ENCODE data around the gene LSAMP.
"Not testable (repeated sequence)": the region's sequence is repeated elsewhere in the genome, so short reads cannot be mapped to it uniquely, and the experiment has no call there.

LSAMP gene

DNA sequence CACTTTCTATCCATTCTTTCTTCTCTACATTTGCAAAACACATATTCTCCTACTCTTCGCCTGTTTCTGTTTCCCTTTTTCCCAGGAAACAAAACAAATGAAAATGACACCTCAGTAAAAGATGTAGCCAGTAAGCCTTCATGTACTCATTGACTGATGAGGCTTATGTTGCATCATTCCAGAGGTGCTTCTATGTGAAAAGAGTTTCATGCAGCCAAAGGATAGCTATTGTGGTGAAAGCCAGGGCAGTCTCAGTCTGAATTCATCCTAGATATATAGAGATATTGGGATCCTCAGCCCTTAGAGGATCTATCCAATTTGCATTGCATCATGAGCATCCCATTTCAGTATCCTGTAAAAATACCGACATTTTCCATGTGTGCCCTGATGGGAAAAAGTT, 554.7 kb downstream of the LSAMP start:
- no peak for DNase-seq (ENCODE audit: low spot score)

DNA sequence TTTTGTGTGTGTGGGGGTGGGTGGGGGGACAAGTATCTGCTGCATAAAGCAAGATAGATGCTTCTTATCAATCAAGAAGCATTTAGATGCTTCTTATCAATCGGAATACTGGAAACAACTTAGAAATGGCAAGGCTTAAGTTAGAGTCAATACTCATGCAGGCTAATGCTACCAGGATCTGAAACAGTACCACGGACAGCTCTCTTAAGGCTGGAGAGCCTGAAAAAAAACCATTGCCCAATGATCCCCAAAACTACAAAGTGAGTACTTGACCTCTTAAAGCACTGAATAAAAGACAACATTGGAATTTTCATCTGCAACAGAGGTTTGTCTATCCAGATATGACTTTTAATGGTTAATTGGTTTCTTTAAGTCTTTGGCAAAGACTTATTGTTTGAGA, 559.7 kb downstream of the LSAMP start:
- DNase-seq (ENCODE audit: low spot score) = no peak

DNA sequence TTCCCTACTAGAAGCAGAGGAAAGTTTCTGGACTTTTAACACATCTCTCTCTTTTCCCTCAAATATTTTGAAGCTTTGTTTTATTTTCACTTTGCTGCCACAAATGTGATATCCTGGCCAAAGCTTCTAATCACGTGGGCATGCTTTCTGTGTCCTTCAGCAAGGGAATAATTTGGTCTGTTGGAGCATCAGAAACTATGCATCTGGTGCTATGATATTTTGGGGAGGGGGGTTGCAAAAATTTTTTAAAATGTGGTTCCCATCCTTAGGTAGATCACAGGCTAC, 567.7 kb downstream of the LSAMP start:
- peak; percentile 39 for DNase-seq (ENCODE audit: low spot score)

DNA sequence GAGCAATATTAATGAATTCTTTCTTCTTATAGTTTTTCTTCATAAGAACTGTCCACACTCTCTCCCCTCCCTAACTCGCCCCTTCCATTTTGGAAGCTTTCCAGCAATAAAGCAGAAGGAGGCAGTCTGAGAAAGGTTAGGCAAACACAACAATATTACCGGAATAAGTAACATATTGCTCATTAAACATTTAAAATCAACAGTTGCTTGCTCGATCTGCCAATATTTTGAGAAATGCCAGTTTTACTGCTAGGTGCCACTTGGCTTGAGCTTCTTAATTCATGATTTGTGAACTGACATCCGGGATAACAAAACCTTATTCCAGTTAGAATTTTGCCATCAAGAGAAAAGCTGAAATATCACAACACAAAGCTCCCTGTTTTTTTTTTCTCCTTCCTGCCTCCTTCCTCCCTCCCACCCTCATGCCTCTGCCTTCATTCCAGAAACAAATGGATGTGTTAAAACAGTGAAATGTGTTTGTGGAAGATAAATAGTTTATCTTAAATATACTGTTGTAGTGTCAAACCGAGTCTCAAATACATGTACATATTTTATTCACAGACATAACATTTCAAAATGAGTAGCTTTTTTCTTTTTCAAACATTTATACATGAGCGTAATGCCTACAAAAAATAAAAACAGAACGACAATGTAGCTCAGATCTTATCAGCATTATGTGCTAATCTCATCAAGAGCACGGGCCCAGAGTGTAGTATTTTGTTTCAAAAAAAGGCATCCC, 568.2 kb downstream of the LSAMP start:
- no peak for DNase-seq (ENCODE audit: low spot score)

DNA sequence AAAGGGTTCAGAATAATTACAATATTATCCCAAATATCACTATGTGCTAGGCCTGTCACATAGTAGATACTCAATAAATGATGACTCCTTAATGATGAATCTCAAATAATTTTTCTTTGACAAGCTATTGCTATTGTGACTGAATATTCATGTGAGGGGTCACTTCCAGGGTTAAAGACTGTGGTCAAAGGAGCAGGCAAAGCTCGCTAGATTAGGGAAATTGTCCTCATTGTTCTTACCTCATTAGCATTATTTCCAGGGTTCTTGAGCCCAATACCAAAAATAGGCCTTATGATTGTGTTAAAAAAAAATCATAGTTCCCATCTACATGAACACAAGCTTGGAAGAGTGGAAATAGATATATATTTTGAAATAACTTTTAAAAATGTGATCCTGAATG, 569.8 kb downstream of the LSAMP start:
- DNase-seq (ENCODE audit: low spot score) = no peak

DNA sequence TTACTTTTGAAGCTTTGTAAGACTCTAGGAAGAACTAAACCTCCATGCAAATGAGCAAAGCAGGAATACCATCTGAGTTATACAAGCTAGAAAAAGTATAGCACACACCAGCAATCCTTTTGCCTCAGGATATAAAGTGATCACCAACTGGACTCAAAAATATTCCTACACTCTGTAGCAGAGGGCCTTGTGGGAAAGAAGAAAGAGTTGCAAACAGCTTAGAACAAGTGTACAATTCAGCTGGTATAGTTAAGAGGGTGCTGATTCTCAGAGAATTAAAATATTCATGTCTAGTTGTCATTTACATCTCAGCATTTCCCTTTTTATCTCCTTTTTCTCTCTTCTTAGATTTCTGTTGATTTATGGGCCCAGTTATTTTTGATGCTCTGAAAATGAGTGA, 573.6 kb downstream of the LSAMP start:
- no peak for DNase-seq (ENCODE audit: low spot score)

DNA sequence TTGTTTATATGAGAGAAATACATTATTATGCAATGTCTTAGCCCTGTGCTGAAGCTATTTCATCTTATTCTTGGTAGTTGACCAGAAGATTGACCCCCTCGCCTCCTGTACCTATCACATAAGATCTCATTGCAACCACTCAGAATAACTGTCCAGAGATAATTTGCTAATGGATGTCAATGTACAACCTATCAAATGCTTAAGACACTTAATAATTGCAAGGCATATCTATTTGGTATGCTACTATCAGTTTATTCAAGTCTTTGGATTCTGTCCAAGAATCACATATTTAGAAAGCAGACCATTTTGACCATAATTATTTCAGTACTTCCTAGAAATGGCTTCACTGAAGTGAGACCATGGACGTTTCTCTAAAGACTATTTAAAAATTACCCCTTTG, 580.4 kb downstream of the LSAMP start:
- DNase-seq (ENCODE audit: low spot score) = no peak

DNA sequence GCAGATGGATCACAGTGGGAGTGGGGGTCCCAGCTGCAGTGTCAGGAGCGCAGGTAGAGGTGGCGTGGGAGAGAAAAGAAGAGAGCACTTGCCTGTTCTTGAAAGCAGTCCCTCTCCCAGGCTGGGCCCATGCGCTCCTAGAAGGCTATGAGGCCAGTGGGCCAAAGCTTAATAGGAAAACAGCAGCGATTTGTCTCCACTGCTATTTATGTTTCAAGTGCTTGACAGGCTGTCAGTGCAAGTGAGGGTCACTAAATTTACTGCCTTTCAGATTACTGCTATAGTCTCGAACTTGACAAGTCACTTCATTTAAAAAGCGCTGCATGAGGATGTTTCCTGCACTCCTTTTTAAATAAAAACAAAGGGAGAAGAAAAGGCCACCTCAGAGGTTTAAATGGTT, 582.4 kb downstream of the LSAMP start:
- DNase-seq (ENCODE audit: low spot score) = no peak

DNA sequence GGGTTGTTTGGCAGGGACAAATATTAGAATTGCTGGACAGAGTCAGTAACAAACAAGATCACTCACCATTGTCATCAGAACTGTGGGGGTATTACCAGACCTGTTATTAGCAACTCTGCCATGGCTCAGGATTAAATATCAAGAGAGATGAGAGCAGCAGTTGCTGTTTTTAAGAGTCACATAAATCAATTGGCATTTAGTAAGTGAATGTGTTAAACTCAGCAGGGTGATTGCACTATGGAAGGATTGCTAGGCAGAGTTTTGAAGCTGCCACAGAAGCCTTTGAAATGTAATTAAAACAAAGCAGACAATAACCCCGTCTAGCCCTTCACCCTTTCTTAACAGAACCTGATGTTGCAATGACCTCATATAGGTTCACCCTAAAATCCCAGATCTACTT, 583.2 kb downstream of the LSAMP start:
- no peak for DNase-seq (ENCODE audit: low spot score)

DNA sequence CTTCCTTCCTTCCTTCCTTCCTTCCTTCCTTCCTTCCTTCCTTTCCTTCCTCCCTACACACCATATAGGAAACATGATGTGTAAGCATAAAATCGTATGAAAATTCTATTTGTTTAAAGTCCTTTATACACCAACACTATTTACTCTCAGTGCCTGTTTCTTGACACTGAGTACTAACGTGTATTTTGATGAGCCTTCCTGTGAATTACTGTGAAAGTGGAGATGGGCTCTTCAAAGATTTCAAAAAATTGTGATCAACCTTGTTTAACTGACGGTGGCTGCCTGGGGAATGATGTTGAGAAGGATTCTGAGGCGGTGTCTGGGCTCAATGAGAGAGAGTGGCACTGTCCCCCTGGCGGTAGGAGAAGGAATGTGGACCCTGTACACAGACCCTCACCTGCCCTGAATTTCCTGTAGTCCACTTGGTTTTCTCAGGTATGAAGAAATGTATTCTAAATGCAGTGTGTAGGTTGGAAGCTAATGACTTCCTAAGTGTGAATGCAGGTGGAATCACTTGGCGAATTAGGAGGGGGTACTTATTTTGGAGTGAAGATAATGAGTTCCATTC, 584.0 kb downstream of the LSAMP start:
- no peak for DNase-seq (ENCODE audit: low spot score)

DNA sequence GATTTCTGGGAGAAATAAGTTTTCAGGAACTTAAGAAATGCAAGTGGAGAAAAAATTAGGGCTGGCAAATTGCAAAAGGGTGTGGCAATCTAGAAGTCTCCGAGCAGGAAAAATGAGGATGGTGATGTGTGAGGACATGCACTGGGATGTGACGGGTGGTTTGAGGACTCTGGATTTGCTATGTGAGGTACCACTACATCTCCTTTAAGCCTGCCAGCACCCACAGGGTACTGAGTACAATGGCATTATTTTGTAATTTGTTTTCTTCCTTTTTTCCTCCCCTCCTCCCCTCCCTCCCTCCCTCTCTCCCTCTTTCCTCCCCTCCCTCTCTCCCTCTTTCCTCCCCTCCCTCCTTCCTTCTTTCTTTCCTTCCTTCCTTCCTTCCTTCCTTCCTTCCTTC, 584.5 kb downstream of the LSAMP start:
- DNase-seq (ENCODE audit: low spot score) = no peak

DNA sequence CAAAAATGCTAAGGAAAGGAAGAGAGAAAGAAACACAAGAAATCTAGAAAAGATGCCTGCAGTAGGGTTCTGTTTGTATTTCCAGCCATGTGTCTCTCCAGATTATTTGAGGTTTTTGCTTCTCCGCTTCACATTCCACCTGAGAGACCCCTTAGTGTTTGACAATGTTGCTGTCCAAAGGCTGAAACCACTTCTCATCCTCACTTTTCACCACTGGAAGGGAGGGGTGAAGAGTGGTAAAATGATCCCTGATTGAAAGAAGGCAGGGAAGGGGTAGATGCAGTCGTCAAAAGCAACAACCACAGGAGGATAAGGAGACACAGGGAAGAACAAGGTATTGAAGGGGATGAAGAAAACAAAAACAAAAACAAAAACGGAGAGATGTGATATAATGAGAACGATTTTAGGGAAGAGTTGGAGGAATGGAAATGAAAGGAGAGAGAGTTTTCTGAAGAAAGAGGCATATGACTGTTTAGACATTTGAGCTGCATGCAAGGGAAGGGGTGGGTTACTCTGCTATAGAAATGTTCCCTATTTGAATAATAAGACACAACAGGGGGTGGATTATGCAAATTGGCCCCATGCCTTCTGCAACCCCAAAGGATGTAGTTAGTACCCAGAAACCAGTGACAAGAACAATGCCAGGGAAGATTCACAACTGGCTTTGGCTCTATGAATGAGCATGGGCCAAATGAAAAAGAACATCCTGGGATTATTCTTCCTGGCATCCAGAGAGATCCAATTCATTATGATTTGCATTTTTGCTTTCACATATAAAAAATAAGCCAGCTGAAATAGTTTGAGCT, 586.1 kb downstream of the LSAMP start:
- no peak for DNase-seq (ENCODE audit: low spot score)

DNA sequence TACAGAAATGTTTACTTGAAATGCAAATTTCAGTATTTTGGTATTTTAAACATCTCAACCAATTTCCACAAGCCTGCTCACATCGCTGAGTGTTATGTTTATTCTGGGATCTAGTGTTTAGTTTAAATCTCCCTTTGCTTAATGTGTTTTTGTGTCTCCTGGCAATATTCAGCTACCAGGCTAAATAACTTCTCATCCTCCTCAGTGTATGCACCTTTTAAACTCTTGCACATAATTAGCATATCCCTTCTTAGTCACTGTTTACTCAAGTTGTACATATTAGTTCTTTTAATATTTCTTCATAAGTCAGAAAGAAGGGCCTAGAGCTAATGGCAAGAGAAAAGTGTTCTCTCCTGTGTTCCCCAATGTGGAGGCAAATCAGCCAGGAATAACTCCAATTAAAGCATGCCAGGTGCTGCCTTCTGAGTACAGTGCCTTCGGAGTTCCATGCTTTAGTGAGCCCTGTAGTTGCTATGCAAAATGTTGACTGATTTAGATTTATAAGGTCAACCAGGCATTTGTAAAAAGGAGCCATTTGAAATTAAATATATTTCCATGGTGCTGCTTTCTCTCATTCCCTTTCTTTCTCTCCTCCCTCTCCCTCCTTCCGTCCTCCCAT, 587.7 kb downstream of the LSAMP start:
- no peak for DNase-seq (ENCODE audit: low spot score)

DNA sequence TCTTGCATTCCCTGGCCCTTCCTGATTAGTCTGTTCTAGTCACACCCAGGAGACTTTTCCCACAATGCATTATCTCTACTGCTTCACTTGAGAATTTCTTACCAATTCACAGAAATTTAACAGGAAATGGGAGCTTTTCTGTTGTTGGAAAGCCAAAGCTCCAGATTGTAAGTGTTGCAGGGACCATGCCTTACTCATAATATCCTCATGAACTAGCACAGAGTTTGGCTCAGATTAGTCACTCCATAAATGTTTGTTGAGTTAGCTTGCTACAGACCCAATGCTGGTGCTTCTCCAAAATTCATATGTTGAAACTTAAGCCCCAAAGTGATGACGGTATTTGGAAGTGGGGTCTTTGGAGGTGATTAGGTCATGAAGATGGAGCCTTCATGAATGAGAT, 589.4 kb downstream of the LSAMP start:
- no peak for DNase-seq (ENCODE audit: low spot score)

DNA sequence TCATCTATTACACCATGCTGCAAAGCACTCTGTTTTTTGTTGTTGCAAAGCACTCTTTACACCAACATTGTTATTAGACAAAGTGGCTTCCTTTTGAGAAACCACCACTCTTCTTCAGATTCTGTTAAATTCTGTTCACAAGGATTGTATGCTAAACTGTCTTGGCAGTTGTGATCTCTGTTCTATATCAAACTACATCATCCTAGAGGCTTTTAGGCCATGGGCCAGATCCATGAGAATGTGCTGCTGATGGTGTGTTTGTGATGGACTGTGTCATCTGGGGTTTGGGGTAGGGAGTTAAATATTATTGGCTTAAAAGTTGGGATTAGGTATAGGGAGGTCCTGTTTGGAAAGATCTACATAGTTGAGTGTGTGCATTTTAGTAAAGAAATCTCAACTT, 592.2 kb downstream of the LSAMP start:
- no peak for DNase-seq (ENCODE audit: low spot score)

DNA sequence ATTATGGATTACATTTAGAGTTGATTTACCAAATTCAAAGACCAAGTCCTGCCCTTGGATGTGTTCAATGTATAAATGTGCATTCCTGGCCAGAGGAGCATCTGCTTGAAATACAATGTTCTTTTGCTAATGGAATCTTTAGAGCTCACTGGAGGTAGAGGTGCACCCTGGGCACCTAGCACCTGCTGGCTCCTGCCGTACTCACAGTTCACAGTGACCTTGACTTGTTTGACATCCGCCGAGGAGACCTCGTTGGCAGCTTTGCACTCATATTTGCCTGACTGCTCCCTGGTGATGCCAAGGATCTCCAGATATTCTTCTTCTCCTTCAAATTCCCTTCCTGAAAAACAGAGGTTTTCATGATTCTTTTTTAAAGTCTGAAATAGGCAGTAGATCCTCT, 593.0 kb downstream of the LSAMP start:
- DNase-seq (ENCODE audit: low spot score) = peak; percentile 15

DNA sequence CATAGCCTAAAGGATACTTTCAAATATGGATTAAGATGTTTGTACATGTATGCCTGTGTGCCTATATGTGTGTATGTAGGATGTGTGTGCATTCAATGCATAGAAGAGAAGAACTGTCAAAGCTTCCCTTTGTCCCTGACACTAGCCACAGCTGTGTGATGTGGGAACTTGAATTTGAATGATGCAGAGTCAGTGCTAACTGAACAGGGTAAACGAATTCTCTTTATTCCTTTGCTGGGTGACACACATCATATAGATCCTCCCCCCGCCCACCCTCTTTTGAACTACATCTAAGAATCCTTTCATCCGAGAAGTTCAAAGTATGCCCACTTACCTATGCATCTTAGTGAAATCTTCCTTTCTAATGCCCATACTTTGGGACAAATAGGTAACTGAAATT, 593.7 kb downstream of the LSAMP start:
- DNase-seq (ENCODE audit: low spot score) = no peak

DNA sequence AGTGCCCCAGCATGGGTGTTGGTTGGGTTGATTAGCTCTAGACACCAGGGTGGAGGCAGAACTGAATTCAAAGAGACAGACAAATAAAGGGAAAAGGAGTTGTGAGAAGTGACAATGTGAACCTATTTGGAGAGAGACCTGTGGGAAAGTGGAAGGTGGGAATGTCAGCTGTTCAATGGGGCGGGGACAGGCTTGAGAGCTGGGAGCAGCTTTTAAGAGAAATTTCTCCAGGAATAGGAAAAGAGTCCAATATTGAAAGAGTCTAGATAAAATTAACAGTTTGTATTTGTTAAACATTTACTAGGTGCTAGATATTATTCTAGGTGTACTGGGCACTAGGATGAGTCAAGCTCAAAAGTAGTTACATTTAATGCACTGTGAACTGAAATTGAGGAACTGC, 596.6 kb downstream of the LSAMP start:
- no peak for DNase-seq (ENCODE audit: low spot score)

DNA sequence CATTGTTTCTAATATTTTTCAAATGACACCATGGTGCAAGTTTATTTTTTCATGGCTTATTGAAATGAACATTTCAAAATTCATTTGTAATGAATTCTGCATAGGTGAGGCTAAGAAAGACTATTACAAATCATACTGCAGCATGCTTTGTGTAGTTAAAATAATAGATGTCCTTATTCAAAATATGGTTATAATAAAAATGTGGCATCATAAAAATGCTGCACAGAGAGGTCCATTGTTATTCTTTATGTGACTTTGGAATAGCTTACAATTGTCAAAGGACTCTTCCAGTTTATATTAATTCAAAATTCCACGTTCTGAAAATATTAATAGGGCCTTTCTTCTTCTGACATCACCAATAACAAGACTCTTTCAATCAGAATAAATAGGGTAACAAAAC, 599.3 kb downstream of the LSAMP start:
- DNase-seq (ENCODE audit: low spot score) = no peak

DNA sequence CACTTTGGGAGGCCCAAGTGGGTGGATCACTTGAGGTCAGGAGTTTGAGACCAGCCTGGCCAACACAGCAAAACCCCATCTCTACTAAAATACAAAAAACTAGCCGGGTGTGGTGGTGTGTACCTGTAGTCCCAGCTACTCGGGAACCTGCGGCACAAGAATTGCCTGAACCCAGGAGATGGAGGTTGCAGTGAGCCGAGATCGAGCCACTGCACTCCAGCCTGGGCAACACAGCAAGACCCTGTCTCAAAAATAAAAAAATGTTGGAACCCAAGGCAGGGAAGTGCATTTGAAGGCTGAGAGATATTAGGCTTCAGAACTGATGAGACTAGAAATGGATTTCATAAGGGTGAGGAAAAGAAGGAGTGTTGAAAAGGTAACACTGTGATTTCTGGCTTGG, 600.6 kb downstream of the LSAMP start:
- DNase-seq (ENCODE audit: low spot score) = not testable (repeated sequence)

DNA sequence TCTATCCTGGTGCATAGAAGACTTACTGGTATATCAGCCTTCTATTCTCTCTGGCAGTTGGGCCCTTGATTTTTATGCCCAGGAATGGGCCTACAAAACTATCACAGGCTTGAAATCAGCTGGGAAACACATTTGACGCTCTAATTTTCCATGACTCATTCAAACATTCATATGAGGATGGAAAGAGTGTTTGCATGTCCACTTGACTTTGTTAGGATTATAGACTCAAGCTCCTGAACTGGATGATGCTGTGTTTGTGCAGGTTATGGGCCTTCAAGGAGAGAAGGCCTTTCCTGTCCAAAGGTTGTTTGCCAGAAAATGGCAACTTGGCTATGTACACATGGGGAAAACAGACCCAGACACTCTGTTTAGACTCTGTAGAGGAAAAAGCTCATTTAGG, 602.1 kb downstream of the LSAMP start:
- DNase-seq (ENCODE audit: low spot score) = no peak

DNA sequence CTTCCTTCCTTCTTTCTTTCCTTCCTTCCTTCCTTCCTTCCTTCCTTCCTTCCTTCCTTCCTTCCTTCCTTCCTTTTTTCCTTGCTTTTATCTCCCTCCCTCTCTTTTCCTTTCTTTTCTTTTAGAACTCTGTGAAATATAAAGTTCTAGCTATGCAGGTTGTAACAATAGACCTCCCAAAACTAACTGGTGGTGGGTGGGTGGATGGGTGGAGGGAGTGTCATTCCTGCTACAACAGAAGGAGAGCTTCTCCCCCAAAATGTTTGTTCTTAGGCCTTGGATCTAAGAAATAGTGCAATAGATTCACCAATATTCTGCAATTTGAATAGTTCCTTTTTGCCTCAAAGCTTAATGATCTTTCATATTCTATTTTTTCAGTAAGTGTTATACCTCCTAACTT, 606.0 kb downstream of the LSAMP start:
- no peak for DNase-seq (ENCODE audit: low spot score)

DNA sequence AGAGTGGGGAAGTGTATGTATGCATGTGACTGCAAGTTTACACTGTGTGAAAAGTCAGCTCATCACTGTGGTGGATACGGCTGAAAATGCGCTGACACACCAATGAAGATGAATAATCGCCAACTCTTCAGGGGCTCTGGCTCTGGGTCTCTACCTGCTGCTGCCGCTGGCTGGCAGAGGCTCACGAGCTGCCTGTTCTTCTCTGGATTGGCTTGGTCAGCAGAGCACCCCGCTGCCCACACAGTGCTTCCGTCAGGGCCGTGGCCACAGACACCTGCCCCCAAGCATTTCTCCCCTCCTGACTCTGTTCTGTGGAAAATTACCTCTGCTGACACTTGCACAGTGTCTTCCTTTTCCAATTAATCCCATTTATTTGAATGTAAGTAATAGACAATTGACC, 606.5 kb downstream of the LSAMP start:
- DNase-seq (ENCODE audit: low spot score) = no peak
